ENCODE results near the gene KCNJ6.

The KCNJ6 gene

DNA sequence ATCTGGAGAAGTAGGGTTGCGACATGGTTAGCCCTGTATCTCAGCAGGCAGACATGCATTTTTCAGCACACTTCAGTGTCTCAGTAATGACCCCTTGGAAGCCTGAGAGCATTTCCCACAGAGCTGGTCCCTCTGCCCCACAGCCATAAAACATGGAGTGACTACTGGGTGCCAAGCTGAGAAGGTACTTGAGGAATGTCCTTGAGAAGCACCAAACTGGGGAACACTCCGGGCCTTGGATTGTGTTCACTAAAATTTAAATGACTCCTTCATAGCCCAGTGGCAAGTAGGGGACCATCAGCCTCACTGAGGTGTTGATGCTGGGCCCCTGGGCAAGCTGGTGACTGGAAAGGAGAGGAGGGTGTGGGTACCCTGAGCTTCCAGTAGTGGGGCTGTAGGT lies 54.7 kb downstream of the KCNJ6 start:
- no peak for DNase-seq

DNA sequence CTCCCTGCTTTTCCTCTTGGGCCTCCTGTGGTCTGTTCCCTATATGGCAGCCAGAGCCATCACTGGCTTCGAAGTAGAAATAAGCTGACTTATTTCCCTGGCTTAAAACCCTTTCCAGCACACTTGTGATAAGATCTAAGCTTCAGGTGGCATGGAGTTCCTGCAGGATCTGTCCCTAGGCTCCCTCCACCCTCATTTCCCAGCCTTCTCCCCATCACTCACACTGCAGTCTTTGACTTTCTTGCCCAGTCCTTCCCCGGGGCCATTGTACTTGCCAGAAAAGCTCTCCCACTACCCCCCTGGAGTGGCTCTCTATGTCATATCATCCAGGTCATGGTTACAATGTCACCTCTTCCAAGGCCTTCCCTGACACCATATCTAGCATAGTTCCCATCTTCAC lies 55.8 kb downstream of the KCNJ6 start:
- DNase-seq: no peak

DNA sequence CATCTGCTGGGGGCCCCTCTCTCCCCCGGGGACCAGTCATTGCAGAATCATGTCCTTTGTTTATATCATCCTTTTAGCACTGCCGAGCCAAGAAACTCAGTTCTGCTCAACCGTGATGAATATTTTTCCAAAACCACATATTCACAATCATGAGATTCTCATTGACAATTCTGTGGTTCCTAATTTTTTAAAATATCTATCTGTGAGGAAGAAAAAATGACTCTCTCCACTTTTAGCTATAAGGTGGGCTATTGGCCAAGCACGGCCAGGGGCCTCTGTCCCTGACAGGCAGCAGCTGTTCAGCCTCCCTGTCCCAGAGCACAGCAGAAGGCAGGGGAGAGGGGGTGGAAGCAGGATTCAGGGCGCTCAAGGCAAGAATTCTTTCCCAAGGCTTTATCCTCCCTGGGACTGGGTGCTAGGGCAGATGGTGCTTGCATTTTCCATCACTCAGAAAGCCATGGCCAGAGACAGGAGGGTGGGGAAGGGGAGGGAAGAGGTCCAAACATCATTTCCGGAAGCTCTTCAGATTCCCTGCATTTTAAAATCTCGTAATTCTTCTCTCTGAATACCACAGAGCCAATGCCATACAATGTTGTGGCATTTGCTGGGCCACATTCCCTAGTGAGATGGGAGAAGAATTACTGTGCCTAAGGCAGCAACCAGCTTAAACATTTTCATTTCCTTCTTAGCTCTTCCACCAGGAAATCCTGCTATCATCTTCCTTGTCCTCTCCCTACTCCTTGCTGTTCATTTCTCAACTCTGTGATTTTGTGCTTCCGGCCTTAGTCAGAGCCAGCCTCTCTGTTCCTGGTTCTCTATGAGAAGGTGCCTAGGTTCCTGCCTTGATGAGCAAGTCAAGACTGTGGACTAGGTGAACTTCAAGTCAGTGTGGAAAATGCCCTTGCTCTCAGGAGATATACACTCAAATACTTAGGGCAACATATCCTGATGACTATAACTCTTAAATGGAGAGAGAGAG lies 60.3 kb downstream of the KCNJ6 start:
- no peak for DNase-seq

DNA sequence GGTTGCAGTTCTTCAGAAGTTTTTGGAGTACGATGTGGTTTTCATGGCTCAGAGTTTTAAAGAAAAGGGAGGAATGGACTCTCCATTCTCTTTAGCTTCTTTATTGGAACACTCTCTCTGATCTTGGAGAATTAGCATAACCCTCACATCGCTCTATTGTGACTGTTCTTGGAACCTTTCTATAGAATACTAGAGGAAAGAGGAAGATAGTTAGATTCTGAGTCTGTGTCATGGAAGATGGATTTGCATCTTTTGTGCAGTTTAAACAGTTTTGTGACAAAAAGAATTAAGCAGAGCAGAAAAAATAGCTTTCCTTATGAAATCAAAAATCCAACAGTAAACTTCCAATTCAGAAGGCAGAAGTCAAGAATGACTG lies 61.0 kb downstream of the KCNJ6 start:
- DNase-seq: no peak

DNA sequence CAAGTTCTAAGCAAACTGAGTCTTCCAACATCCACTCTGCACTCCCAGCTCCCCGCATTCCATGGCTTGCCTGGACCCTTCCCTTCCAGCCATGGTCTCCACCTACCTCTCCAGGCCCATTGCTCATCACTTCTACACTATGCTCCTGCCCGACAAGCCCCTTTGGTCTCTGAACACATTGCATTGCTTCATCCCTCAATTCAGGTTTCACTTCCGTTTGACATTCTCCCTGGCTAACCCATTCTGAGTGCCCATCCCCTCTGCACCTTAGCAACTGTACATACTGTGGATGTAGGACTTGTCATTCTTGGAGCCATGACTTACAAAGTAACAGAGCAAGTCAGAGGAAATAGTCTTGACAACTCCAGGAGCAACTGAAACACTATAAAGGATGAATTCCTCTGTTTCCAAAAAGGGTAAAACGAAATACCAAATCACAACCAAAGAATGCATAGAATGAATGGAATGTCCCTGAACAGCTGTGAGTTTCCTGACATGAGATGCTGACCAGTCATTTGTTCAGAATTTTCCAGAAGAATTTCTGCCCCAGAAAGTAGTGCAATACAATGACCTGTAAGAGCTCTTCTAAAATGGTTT lies 66.7 kb downstream of the KCNJ6 start:
- no peak for DNase-seq

DNA sequence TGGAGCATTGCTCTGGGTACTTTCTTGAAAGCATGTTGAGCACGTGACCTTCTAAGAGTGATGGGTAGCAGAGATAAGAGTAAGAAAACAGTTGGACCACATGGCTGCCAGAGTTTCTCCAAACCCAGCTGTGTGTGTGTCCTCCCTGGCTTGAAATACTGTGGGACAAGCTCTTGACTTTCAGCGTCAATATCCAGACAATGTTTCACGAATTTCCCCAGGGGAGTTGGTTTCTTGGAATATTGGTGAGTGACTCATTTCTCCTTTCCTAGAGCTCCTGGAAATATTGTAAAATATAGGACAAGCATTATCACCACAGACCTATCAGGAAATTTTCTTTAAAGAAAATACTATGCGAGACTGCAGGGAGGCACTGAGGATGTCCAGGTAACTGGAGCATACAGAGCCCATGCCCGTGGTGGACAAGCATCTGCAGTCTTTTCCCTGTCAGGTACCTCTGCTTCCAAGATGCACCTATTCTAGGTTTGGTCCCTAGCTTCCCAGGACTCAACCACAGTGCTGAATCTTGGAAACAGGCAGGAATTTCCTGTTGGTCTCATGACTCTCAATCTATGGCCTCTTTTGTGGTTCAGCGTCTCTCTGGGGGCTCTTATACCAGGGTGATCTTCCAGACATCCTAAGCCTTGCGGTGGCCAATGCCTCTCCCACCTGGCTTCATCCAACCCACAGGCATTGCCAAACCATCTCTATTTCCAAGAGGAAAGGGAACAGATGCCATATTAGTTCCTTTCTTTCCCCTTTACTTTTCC lies 67.4 kb downstream of the KCNJ6 start:
- no peak for DNase-seq

DNA sequence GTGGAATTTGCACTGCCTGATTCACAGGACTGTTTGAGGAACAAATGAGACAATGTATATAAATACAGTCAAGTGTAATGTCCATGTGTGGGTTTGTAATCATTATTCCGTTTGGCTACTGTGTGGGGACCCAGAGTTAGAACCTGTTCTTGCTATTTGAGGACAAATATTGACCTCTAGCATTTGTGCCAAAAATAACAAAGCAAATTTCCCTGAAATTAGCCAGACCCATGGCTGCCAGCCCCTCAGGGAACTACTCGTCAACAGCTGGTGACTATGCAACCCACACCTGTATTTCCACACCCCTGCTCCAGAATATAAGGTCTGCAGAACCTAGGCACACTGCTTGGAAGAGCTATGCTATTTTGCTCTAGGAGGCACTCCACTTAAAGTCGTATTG lies 70.7 kb downstream of the KCNJ6 start:
- no peak for DNase-seq

DNA sequence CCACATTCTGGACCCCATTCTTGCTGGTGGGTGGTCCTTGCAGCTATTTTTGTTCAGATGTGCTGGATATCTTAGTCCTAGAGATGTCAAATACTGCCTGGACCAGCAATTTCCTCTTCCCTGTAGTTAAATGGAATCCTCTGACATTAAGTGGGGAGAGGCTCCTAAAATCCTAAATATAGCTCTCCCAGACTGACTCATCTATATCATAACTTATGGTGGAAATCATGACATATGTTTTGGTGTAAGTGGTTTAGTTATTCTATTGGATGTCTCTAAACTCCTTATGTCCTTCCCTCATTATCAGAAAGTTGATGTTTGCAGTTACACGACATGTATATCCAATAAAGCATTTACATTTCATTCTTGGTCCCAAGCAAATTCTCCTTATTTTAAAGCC lies 73.1 kb downstream of the KCNJ6 start:
- DNase-seq: no peak

DNA sequence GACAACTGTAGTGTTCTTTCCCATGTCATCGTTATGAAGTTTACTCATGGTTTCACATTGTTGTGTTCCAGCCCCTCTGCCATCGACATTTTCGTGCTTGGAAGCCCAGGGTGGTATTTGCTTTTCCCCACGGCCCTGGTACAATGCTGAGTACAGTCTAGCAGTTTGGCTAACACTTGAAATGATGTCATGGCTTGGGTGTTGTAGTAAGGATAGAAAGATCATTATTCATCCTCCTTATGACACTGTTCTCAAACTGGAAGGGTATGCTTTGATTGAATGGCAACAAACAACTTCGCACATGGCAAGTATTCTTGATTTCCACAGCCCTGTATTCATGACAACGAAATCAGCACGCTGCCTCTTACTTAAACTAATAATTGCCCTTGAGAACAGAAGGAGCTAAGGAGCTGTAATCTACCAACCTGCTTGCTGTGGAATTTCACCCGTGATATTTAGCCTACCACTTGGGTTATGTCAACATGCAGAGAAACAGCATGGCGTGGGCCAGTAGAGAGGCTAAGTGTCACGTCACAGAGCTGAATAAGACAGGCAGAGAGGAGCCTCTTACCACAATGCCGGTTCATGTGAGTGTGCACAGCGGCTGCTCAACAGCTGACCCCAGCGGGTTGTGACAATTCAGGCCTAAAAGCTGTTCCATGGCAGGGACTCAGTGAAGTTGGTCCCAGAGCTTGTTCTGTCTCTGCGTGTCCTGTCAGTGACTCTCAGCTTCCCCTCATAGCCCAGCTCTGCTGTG lies 73.9 kb downstream of the KCNJ6 start:
- DNase-seq: no peak

DNA sequence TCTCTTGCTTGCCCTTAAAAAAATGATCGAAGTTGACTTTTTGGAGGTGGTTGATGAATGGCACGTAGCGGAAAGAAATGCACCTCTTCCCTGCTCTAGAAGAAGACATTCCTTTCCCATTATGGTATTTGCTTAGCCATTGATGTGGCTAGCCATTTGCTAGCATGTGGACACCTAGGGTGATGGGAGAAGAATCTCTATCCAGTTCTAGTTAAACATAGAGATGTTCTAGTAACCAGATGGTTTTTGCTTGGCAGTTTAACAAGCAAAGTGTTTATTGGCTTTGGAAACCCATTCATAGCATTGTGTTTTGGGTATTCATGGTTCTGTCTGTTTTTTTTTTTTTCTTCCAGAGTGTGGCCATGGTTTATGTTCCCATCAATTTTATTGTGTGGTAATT lies 78.9 kb downstream of the KCNJ6 start:
- no peak for DNase-seq

DNA sequence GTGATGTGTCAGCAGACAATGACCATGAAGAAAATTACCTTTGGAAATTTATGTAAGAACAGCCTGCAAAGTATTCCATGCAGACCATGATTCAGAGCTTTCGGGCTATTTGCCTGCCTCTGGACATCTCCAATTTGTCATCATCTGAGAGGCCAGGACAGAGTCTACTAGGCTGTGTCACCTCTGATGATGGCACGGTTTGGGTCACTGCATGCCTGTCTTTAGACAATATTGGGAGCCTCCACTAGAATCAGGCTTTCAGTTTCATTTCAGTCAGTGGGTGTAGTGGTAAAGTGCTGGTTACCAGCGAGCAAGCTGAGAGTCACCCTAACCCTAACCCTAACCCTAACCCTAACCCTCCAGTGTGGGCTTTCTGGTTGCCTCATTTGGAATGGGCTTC lies 80.8 kb downstream of the KCNJ6 start:
- no peak for DNase-seq

DNA sequence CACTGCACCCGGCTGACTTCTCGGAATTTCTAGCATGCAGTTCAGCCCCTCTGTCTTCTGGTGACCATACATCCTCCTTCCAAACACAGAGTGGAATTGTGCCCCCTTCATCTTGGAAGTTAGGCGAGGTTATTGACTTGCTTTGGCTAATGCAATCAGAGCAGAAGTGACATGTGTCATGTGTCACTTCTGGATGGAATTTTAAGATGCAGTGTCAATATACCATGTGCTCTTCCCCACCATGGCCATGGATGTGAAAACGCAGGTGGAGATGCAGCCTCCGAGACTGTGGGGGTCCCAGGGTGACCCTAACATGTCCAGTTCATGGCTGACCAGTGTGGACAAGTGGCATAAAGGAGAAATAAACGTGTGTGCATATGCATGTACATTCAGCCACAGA lies 83.0 kb downstream of the KCNJ6 start:
- DNase-seq: no peak

DNA sequence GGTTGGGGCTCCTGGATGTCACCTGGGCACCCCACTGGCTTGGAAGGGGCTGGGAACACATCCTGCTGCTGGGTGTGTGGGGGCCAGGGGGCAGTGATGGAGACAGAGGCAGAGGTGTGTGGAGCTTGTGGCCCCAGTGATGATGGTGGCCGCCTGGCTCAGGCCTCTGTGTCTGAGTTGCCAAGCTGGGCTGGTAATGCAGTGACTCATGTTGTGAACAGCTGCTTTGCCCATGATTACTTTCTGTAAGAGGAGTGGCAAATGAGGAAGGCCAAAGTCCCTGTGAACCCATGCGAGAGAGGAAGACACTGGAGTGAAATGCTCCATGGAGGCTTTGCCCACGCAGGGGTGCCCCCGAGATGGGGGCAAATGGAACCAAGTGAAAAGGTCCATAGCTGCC lies 86.8 kb downstream of the KCNJ6 start:
- no peak for DNase-seq

DNA sequence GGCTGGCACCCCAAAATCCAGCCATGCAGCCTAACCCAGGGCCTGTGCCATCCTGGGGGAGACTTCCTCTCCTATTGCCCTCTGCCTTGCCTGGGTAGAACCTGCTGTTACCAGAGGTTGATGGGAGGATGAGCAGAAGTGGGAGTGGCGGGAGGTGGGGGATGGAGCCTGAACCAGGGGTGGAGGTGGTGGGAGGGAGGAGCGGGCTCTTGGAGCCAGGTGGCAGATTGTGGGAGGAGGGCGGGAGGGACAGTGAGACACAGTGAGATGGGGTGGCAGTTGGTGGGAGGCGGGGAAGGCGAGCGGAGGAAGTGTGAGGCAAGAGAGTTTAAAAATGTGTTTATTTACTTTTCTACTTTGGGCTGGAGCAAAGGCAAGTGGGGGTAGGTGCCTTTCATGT lies 87.3 kb downstream of the KCNJ6 start:
- DNase-seq: no peak

DNA sequence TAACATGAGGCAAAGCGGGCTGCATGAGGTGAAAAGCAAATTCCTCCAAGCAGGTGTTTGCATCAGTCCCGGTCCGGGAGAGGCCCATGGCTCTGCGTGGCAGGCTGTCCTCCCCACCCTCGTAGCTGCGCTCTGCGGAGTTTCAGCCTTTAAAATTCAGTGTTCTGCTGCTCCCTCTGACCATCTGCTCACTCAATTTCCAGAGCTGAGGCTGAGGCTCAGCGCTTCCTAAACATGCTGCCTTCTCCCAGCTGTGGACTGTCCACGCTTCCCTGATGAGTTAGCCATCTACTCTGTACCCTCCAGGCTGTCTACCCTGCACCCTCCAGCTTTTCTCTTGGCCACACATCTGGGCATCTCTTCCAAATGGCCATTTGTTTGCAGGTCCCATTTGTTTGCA lies 87.7 kb downstream of the KCNJ6 start:
- no peak for DNase-seq

DNA sequence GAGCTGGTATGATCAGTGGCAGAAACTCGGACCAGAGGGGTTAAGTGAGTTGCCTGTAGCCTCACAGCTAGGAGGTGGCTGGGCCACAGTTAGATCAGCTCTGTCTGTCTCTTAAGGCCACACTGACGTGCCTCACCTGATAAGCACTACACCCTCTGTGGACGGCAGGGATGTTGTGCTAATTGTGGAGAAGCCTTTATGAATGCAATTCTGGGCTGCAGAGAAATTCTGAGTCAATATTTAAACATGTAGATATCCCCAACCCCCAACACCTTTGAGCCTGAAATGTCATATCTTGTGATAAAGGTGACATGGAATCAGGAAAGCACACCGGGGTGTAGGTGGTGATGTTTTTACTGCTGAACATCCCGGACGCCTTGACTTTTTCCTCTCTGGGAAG lies 88.3 kb downstream of the KCNJ6 start:
- DNase-seq: no peak

DNA sequence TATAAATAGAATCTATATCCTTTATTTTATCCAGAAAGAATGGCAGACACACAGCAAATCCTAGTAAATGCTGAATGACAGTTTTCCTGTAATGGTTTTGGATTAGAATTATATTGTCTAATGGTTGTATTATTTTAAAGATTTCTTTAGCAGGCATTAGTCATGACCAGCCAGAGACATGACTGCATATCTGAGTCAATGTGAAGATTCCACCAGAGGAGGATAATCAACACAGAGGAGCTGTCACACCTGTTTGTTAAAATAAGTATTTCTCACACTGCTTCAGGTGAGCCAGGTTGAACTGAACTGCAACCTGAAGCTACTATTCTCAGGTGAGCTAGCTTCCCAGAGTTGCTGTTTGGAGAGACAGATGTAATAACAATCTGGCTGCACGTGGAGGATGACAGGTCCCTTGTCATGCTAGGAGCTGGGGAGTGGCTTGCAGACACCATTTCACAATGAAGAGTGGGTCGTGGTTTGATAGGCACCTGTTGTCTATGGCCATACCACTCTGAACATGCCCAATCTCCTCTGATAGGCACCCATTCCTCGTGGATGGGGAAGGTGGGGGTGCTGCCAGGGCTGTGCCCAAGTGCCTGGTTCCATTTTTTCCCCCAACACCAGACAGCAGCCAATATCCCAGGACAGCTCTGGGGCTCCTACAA lies 94.3 kb downstream of the KCNJ6 start:
- DNase-seq: no peak

DNA sequence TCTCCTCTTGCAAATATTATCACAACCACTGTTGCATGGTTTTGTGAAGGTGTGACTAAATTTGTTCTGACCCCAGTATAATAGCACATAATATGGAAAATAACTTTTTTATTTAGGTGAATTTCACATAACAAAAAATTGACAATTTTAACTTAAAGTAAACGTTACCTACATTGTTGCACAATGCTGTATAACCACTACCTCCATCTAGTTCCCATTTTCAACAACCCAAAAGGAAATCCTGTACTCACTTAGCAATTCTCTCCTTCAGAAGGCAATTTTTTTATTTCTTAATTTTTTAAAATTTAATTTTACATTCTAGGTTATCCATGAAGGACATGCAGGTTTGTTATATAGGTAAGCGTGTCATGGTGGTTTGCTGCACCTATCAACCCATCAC lies 95.2 kb downstream of the KCNJ6 start:
- no peak for DNase-seq

DNA sequence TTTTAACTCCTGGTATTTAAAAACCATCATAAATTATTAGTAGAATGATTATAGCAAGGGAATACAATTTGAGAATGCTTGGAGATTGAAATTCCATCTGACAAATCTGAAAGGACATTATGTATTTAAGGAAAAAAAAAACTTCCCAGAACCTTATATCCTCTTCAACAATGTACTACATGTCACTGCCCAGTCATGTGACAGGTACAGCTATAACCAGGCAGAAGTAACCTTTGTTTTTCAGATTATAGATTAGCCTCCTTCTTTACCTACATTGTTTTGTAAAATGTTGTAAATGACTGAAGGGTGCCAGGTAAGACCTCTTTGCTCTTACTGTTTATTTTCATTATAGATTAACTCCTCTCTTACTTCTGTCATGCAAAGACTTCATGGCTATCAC lies 96.9 kb downstream of the KCNJ6 start:
- DNase-seq: no peak

DNA sequence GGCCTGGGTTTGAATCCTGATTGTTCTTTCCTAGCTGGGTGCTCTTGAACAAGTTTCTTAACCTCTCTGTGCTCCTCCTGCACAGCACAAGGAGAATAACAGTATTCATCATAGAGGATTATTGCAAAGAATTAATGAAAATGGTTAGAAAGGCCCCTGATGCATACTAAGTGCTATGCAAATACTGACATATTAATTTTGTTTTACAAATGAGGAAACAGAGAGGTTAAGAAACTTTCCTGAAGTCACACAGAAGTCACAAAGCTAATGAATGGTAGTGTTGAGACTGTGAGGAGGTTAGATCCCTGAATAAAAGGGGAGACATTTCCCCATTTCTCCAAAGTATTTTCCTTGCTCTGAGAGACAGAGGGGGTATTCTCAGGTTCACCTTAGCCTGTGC lies 99.0 kb downstream of the KCNJ6 start:
- no peak for DNase-seq

DNA sequence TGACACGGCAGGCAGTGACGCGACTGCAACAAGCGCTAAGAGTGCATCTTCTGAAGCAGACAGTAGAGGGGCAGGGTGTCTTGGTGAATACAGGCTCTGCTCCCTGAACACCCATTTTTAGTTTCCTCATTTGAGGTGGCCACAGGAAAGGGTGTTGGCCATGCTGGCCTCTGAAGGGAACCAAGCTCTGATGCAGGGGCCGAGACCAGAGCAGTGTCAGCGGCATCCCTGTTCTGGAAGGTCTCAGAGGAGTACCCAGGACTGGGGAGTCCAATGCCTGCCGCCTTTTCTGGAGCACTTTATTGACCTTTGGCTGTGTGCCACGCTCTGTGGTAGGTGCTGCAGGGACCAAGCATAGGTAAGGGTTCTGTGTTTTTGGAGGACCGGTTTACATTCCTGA lies 100.4 kb downstream of the KCNJ6 start:
- DNase-seq: no peak

DNA sequence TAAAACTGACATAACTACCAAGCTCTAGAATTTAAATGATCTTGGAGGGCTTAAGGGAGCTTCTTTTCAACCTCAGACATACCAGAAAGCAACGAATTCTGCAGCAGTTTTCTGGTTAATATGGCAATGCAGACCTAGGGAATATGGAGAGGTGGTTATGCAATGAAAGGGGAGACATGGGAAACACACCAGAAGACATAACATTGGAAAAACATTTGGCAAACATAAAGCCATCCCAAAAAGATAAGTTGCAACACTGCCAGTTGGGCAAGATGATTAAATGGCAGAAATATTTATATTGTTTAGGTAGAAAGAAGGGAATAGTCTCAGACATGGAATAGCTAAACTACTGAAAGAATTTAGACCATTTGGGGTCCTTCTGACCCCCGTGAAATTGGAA lies 104.5 kb downstream of the KCNJ6 start:
- DNase-seq: no peak

DNA sequence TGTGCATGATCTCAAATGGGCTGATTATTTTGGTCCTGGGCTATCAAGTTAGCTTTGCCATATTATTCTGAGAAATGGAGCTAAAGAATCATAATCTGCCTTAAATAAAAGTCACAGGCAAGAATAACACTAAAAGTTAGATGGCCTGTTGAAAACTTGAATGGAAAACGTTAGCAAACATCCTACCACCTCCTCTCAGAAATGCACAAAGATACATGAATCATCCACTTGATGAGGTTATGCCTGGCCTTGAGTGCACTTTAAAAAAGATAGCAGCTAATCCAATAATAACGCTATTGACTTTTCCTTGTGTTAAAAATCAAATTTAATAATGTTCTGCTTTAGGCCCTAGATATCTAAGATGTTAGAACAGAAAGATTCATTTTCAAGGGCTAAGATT lies 108.0 kb downstream of the KCNJ6 start:
- no peak for DNase-seq
